GM23338 (cell line): ENCODE measurements around the gene TOX2. TPM values are rescaled to one million over a fixed set of nuclear protein-coding genes. Genes with fewer than 3 reads are reported as not detected.

Experiments used
- ATAC-seq: fragments of 200-7000 bp; cut with Tn5 transposase; 3 replicates; pipeline ENCODE4 v1.9.1; 2020
- DNase-seq: peaks from one replicate; pipeline ENCODE4 v3.0.0-alpha.2; 2015; ENCODE audit warnings: low spot score
- H2AFZ ChIP-seq: fragments of 200-600 bp; sonication (generic); 2 replicates; pipeline ENCODE4 v1.8.0; 2016; ENCODE audit warnings: antibody characterized with exemption, mild to moderate bottlenecking, moderate library complexity
- H3F3A ChIP-seq: fragments of 200-600 bp; sonication (generic); replicated peaks from 2 replicates; pipeline ENCODE4 v1.8.0; 2017; ENCODE audit warnings: antibody characterized with exemption, mixed run types, low read depth
- H3K27ac ChIP-seq: fragments of 200-600 bp; sonication (generic); 2 replicates; pipeline ENCODE4 v1.6.1; 2016; ENCODE audit warnings: low read depth
- H3K27me3 ChIP-seq: fragments of 200-600 bp; sonication (generic); 2 replicates; pipeline ENCODE4 v1.8.0; 2016; ENCODE audit warnings: mild to moderate bottlenecking, mixed run types, moderate library complexity; ENCODE audit not compliant: insufficient read depth
- H3K36me3 ChIP-seq: fragments of 200-600 bp; sonication (generic); 2 replicates; pipeline ENCODE4 v1.8.0; 2016; ENCODE audit warnings: mild to moderate bottlenecking; ENCODE audit not compliant: insufficient read depth
- H3K4me1 ChIP-seq: fragments of 200-600 bp; sonication (generic); 2 replicates; pipeline ENCODE4 v1.8.0; 2016; ENCODE audit warnings: mild to moderate bottlenecking, moderate library complexity; ENCODE audit not compliant: insufficient read depth
- H3K4me2 ChIP-seq: fragments of 200-600 bp; sonication (generic); 2 replicates; pipeline ENCODE4 v1.7.1; 2017; ENCODE audit warnings: mixed run types
- H3K4me3 ChIP-seq: fragments of 200-600 bp; sonication (generic); 2 replicates; pipeline ENCODE4 v1.6.1; 2016; ENCODE audit warnings: mixed run types
- H3K79me2 ChIP-seq: fragments of 200-600 bp; sonication (generic); replicated peaks from 2 replicates; pipeline ENCODE4 v1.8.0; 2017; ENCODE audit warnings: mild to moderate bottlenecking; ENCODE audit not compliant: insufficient read depth
- H3K9me2 ChIP-seq: fragments of 200-600 bp; sonication (generic); 2 replicates; pipeline ENCODE4 v1.8.0; 2017; ENCODE audit not compliant: insufficient read depth
- H4K20me1 ChIP-seq: fragments of 200-600 bp; sonication (generic); replicated peaks from 2 replicates; pipeline ENCODE4 v1.8.0; 2017; ENCODE audit warnings: mild to moderate bottlenecking; ENCODE audit not compliant: insufficient read depth
- H3K27ac Mint-ChIP-seq: 2 replicates; pipeline ENCODE4 v1.8.0; 2020; ENCODE audit warnings: inconsistent platforms, mild to moderate bottlenecking, moderate library complexity, mixed read lengths
- H3K27me3 Mint-ChIP-seq: 3 replicates; pipeline ENCODE4 v1.8.0; 2022; ENCODE audit warnings: low read depth, mild to moderate bottlenecking, moderate library complexity, mixed read lengths, inconsistent platforms; ENCODE audit not compliant: insufficient read depth, poor library complexity
- H3K36me3 Mint-ChIP-seq: 3 replicates; pipeline ENCODE4 v1.8.0; 2021; ENCODE audit warnings: low read depth, mild to moderate bottlenecking, inconsistent platforms, moderate library complexity, mixed read lengths
- H3K4me1 Mint-ChIP-seq: 3 replicates; pipeline ENCODE4 v1.8.0; 2020; ENCODE audit warnings: mild to moderate bottlenecking, inconsistent platforms, mixed read lengths
- H3K4me3 Mint-ChIP-seq: 3 replicates; pipeline ENCODE4 v1.8.0; 2021; ENCODE audit warnings: moderate library complexity, mild to moderate bottlenecking, inconsistent platforms, mixed read lengths
- H3K9me3 Mint-ChIP-seq: 3 replicates; pipeline ENCODE4 v1.8.0; 2020; ENCODE audit warnings: moderate library complexity, mild to moderate bottlenecking, inconsistent platforms, mixed read lengths
- EZH2phosphoT487 ChIP-seq: fragments of 200-600 bp; sonication (generic); IDR thresholded peaks from one replicate; pipeline ENCODE4 v1.8.1; 2018; ENCODE audit warnings: antibody characterized with exemption; ENCODE audit not compliant: unreplicated experiment
- JUNB ChIP-seq: IDR thresholded peaks from one replicate; pipeline ENCODE4 v1.6.1; 2016; ENCODE audit warnings: antibody characterized with exemption; ENCODE audit not compliant: unreplicated experiment
- POLR2AphosphoS5 ChIP-seq: IDR thresholded peaks from 2 replicates; pipeline ENCODE4 v1.6.1; 2016; ENCODE audit warnings: antibody characterized with exemption, low read depth
- ZNF114 ChIP-seq: fragments of 250-450 bp; sonication (Bioruptor Pico); IDR thresholded peaks from 2 replicates; pipeline ENCODE4 v1.5.0; 2020; ENCODE audit warnings: mild to moderate bottlenecking, moderate library complexity
- ZNF331 ChIP-seq: fragments of 250-450 bp; sonication (Bioruptor Pico); IDR thresholded peaks from 2 replicates; pipeline ENCODE4 v1.5.0; 2020; ENCODE audit warnings: low read depth, mild to moderate bottlenecking, moderate library complexity
- ZNF462 ChIP-seq: fragments of 250-450 bp; sonication (Bioruptor Pico); IDR thresholded peaks from 2 replicates; pipeline ENCODE4 v1.5.0; 2020; ENCODE audit warnings: mild to moderate bottlenecking, moderate library complexity
- polyA plus RNA-seq: library from polyadenylated mRNA; unstranded; fragments of >200 nt; fragmentation: Nextera tagmentation; extraction: Ambion mirVana; gene quantifications from 2 replicates; pipeline ENCODE4 v1.2.1, GENCODE V29; 2016
- total RNA-seq: library from RNA; depleted of rRNA; stranded (reverse); fragments of >200 nt; shearing (Covaris generic); gene quantifications from 2 replicates; pipeline ENCODE4 v1.2.3, GENCODE V29; 2014
- TF ChIP-seq, protein P1 (sequence below): IDR thresholded peaks from 2 replicates; pipeline ENCODE4 v1.6.1; 2016; ENCODE audit warnings: antibody characterized with exemption
- TF ChIP-seq, protein P2 (sequence below), 2 experiments: fragments of 200-600 bp in 1 of 2; sonication (generic) in 1 of 2; conservative IDR thresholded peaks; 2 replicates each; pipeline versions ENCODE4 v1.5.1 to v1.6.1; 2016 to 2017; ENCODE audit warnings: antibody characterized with exemption in 2 of 2, low read depth in 2 of 2, mild to moderate bottlenecking in 2 of 2, moderate library complexity in 1 of 2

The TOX2 gene
- total and polyA plus RNA-seq, 2 experiments from 2014 or later = 1.4 to 1.5 TPM

DNA sequence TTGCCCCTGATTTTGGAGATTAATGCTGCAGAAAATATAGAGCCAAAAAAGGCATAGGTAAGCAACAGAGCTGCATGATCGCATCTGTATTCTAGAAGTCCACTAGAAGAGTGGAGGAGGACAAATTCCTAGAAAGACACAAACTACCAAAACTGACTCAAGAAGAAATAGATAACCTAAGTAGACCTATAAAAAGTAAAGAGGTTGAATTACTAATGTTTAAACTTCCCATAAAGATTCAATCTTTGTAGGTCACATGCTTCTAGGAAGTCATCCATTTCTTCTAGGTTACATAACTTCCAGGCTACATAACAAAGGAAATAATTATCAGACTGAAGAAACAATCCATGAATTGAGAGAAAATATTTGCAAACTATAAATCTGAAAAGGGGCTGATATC, 187.9 kb downstream of the TOX2 start:
- H3K4me1 Mint-ChIP-seq = no peaks in the 10 kb centered on the region
- no peak overlapping the region for H3K4me3 Mint-ChIP-seq
- DNase-seq (no peak), ATAC-seq (no peak)
- no peak overlapping the region for H2AFZ ChIP-seq
- peaks cover 3% of the 10 kb centered on the region for H3K27me3 Mint-ChIP-seq
- no peaks in the 10 kb centered on the region for H3K4me1 ChIP-seq
- H3K36me3 ChIP-seq = no peaks in the 10 kb centered on the region
- H3K9me2 ChIP-seq = 0 out of 2 replicates have a peak, but pooled peaks cover 4% of the 10 kb centered on the region
- H4K20me1 ChIP-seq = no peaks in the 10 kb centered on the region
- peaks cover 4% of the 10 kb centered on the region; the same call in 1 of the 3 replicates for H3K36me3 Mint-ChIP-seq
- H3K79me2 ChIP-seq = no peaks in the 10 kb centered on the region
- no peaks in the 10 kb centered on the region for H3F3A ChIP-seq
- no peak overlapping the region for H3K4me3 ChIP-seq
- TF ChIP-seq, protein P1, sequence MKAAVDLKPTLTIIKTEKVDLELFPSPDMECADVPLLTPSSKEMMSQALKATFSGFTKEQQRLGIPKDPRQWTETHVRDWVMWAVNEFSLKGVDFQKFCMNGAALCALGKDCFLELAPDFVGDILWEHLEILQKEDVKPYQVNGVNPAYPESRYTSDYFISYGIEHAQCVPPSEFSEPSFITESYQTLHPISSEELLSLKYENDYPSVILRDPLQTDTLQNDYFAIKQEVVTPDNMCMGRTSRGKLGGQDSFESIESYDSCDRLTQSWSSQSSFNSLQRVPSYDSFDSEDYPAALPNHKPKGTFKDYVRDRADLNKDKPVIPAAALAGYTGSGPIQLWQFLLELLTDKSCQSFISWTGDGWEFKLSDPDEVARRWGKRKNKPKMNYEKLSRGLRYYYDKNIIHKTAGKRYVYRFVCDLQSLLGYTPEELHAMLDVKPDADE = no peak
- TF ChIP-seq, protein P2, sequence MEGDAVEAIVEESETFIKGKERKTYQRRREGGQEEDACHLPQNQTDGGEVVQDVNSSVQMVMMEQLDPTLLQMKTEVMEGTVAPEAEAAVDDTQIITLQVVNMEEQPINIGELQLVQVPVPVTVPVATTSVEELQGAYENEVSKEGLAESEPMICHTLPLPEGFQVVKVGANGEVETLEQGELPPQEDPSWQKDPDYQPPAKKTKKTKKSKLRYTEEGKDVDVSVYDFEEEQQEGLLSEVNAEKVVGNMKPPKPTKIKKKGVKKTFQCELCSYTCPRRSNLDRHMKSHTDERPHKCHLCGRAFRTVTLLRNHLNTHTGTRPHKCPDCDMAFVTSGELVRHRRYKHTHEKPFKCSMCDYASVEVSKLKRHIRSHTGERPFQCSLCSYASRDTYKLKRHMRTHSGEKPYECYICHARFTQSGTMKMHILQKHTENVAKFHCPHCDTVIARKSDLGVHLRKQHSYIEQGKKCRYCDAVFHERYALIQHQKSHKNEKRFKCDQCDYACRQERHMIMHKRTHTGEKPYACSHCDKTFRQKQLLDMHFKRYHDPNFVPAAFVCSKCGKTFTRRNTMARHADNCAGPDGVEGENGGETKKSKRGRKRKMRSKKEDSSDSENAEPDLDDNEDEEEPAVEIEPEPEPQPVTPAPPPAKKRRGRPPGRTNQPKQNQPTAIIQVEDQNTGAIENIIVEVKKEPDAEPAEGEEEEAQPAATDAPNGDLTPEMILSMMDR (conservative IDR thresholded peaks at IDR 0.05; ENCODE audit: low read depth in 2 of 2) = no peak
- TF ChIP-seq POLR2AphosphoS5 (no peak), EZH2phosphoT487 (no peak), ZNF114 (no peak)
- H3K27ac ChIP-seq = no peak overlapping the region
- no peaks in the 10 kb centered on the region for H3K27me3 ChIP-seq
- no peak overlapping the region for H3K4me2 ChIP-seq
- H3K9me3 Mint-ChIP-seq = peaks cover 7% of the 10 kb centered on the region
- no peak overlapping the region for H3K27ac Mint-ChIP-seq

- Mint-ChIP-seq H3K27me3 (peaks cover 3% of the 10 kb centered on the region), H3K4me3 (no peak overlapping the region), H3K36me3 (peaks cover 5% of the 10 kb centered on the region; the same call in 1 of the 3 replicates), H3K9me3 (peaks cover 29% of the 10 kb centered on the region), H3K27ac (no peak overlapping the region), H3K4me1 (no peaks in the 10 kb centered on the region)
- Histone ChIP-seq H3K4me3 (no peak overlapping the region), H3K27me3 (no peaks in the 10 kb centered on the region), H3K36me3 (no peaks in the 10 kb centered on the region), H3K4me1 (no peaks in the 10 kb centered on the region), H3K79me2 (no peaks in the 10 kb centered on the region), H3K9me2 (0 out of 2 replicates have a peak, but pooled peaks cover 9% of the 10 kb centered on the region), H3K27ac (no peak overlapping the region), H2AFZ (no peak overlapping the region), H3K4me2 (no peak overlapping the region), H4K20me1 (no peaks in the 10 kb centered on the region), H3F3A (no peaks in the 10 kb centered on the region)
- no peak for DNase-seq
- no peak for ATAC-seq
- TF ChIP-seq ZNF462 (CRISPR knock-in tag) = no peak
- TF ChIP-seq EZH2phosphoT487 = no peak
- no peak for TF ChIP-seq JUNB
- TF ChIP-seq, protein P2 (conservative IDR thresholded peaks at IDR 0.05; ENCODE audit: low read depth in 2 of 2) = no peak
- no peak for TF ChIP-seq ZNF331
- TF ChIP-seq POLR2AphosphoS5 = no peak
Measured at GRCh38 chr20:44104798-44105517, 190.3 kb downstream of the TOX2 start.
